ENCODE data around the gene HSPA12A. TPM values are rescaled to one million over a fixed set of nuclear protein-coding genes. Genes with fewer than 3 reads are reported as not detected.

Gene HSPA12A
- total RNA-seq, 1 experiment from 2014 or later, result 3.1 TPM

DNA sequence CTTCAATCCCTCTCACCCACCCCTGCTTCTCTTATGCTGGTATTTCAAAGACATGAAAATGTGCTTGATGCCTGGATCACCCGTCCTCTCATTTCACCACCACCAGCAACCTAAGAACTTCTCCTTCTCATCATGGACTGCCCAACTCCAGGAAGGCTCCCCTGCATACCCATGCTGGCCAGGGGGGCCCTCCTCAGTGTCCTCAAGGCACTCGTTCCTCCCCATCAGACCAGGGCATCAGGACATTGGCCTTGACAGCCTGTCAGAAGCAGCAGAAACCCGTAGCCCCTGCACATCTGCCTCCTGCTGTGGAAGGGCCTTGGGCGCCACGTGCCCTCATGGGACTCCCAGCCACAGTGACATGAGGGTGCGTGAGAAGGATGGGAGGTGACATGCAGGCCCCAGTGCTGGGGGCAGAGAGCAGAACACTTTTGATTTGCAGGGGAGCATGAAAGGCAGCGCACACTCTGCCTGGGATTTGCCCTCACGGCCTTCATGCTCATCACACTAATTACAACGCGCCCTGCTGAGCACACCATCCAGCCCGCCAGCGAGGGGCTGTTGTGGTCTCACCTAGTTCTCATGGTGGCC lies 1.9 kb upstream of the HSPA12A start:
- DNase-seq (ENCODE audit: low read depth), result no peak

- DNase-seq (ENCODE audit: low read depth), result no peak
Measured at GRCh38 chr10:116743266-116744064, 1.1 kb upstream of the HSPA12A start.

GRCh38 chr10:116741391-116742351 lies 695 bp downstream of the HSPA12A start:
- no peak for DNase-seq (ENCODE audit: low read depth)

DNA sequence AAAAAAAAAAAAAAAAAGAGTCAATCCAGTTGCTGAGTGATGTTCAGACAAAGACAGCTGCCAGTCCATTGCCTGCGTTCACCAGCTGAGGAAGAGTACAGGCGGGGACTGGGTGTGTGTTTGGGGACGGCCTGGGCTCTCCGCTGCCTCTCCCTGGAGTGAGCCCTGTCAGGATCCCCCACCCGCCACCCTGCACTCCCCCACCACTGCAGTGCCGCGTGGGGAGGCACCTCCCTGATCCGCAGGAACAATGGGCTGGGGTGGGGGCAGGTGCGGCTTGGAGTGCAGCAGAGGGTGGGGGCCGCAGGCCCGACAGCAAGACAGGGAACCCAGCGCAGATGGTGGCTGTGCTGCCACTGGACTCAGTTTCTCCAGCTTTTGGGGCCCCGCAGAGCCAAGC lies 1.4 kb downstream of the HSPA12A start:
- DNase-seq (ENCODE audit: low read depth), result no peak

DNA sequence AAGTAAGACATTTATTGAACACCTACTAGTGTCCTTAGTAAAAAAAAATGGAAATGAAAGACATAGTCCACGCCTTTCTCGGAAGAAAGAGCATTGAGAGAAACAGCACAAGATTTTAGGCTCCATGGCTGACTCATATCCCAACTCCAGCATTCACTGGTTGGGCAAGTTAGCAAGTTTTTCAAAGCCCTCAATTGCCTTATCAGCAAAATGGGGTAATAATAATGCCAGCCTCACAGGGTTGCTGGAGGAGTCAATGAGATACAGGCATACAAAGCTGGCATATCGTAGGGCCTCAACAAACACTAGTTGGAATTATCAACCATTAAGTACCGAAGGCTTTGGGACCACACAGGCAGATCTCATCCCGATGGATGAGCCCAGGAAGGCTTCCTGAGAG lies 4.0 kb downstream of the HSPA12A start:
- DNase-seq (ENCODE audit: low read depth), result no peak

DNA sequence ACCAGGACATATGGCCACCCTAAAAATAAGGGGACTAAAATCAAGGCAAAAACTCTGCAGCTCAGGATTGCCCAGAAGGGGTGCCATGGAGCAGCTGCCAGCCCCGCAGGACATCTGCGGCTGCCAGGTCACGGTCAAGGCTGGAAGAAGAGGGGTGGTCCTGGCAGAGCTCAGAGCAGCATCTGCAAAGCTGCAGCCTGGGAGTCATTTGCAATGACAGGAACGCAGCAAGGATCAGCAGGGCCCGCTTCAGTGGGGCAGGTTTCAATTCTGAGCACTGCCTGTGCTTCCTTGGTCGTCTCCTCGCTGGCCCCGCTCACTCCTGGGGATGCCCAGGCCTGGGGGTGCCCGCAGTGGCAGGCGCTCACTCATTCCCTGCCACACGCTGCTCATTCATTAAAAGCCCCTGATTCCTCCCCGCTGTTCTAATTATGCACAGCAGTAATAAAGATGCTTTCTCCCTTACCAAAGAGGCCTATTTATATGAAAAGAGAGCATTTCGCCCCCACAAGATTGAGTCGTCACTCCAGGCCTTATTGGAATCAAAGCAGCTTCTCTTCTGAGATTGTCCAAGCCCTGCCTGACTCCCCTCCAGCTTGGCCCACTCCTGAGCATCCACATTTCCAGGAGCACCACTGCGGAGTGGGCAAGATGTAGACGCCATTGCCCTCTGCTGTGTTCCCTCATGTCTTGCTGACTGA lies 4.6 kb downstream of the HSPA12A start:
- DNase-seq (ENCODE audit: low read depth), result no peak

DNA sequence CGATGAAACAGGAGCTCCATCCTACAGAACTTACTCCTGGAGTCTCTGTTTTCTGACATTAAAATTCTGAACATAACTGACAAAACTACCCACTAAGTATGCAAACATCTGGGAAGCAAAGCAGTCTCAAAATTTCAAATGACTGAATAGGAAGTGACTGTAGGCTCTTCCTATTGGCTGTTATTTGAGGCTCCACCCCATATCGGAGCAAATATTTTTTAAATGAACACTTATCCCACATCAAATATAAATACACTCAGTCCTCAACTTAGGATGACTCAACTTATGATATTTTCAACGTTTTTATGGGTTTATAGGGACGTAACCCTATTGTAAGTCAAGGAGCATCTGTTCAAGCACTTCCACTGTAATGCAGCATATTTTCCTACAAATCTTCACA lies 8.8 kb downstream of the HSPA12A start:
- no peak for DNase-seq (ENCODE audit: low read depth)

DNA sequence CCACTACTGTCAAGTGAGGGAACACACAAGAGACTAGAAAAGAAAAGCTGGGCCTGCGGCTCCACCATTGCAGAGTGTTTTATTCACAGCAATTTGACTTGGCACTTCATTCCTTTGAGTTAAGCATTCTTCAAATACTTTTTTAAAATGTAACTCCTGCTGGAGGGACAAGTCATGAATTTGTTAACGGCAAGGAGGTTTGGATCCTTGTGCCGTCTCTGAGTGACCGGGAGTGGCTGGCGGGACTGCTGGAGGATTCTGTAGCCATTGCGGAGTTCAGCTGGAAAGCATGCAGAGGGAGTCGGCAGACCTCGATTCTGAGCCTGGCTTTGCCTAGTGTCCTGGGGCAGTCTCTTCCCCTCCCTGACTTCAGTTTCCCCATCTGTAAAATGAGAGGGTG lies 9.8 kb downstream of the HSPA12A start:
- DNase-seq (ENCODE audit: low read depth), result no peak

- DNase-seq (ENCODE audit: low read depth), result no peak
Measured at GRCh38 chr10:116730464-116731260, 11.7 kb downstream of the HSPA12A start.

DNA sequence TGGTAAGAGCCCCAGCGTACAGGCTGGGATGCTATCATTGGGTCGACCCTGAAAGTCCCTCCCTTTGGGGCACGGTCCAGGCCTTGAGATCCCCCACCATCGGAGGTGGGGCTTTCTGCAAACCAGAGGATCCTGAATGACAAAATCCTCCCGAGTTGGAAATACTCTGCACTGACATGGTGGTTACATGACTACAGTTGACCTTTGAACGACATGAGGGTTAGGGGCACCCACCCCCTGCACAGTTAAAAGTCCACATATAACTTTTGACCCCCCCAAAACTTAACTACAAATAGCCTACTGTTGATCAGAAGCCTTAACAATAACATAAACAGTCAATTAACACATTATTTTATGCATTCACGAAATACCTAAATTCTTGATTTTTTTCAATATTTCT lies 13.1 kb downstream of the HSPA12A start:
- no peak for DNase-seq (ENCODE audit: low read depth)

DNA sequence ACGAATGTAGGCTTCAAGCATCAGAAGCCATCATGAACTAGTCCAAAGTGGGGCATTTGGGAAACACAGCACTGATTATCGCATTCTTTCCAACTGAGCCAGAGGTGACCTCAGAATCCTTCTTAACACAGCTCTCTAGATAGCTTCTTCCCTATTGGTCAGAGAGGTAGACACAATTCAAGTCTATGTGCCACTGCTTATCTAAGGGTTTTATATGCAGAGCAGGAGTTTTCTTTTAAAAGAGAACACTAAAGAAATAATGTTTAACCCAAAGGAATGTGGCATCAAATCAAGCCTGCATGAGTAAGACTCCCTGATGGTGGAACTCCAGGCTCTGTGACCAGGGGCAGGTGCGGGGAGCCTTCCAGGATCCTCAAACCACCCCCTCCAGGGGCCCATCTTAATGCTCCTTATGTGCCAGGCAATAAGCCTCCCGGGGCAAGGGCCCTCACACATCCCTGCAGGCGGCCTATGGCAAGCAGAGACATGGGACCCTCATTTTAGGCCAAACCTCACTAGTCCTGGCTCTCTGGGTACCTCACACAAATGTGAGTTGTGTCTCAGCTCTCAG lies 13.8 kb downstream of the HSPA12A start:
- DNase-seq (ENCODE audit: low read depth), result no peak

DNA sequence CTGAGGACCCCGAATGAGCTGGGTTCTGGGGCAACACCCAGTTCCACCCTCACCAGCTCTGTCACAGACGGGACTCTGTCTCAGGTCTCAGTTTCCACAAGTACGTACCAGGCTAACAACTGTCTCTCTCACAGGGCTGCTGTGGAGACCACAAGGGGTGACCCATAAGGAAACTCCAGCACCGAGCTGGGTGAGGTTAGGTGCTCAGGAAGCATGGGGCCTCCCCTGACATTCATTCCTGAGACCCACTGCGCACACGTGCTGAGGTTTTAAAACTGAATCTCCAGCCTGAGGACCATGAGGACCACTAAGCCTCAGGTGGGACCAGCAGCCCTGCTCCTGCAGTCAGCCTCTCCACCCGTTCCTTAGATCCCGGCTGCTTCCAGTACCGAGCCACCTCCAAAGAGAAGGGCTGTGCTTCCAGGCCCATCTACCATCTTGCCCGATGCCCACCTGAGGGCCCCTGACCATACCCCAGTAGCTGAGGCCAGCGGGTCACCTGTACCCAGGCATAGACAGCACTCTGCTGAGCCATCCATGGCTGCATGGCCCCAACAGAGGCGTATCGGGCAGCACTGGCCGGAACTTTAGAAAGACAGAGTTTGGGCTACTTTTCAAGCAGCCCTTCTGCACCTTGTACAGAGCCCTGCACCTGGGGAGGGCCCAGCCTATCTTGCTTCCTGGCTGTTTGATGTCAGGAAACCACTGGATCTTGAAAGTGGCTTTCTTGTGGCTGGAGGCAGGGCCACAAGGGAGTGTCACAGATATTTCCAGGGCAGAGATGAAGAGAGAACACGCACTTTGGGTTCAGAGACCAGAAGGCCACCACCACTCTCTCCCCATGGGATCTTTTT lies 18.7 kb downstream of the HSPA12A start:
- DNase-seq (ENCODE audit: low read depth), result no peak

DNA sequence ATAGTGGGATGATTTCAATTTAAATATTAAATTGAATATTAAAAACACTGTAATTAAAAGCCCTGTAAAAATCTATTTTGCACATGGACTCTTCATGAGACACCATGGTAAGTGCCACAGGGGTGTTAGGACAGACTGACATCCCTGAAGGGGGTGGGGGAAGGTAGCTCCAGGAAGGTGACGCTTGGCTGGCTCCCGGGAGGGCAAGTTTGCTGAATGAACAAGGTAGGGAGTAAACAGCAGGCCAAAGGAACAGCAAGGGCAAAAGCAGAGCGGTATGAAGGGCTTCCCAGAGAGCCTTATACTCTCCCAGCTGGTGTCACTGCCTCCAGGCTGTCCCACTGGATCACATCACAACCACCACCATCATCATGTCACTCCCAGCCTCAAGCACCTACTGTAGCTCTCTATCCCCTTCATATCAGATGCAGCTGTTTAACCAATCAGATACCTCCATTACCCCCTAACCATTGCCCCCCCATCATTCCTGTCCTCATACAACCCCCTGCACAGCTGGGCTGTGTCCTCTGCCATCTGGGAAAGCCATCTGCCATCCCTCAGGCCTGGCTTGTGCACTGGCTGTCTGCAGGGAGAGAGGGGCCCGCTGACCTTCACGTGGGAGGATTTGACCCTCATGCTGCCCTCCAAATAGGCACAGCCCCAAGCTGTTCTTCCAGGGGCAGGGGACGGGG lies 19.5 kb downstream of the HSPA12A start:
- DNase-seq (ENCODE audit: low read depth), result no peak

GRCh38 chr10:116721547-116722392 lies 20.6 kb downstream of the HSPA12A start:
- DNase-seq (ENCODE audit: low read depth), result no peak

DNA sequence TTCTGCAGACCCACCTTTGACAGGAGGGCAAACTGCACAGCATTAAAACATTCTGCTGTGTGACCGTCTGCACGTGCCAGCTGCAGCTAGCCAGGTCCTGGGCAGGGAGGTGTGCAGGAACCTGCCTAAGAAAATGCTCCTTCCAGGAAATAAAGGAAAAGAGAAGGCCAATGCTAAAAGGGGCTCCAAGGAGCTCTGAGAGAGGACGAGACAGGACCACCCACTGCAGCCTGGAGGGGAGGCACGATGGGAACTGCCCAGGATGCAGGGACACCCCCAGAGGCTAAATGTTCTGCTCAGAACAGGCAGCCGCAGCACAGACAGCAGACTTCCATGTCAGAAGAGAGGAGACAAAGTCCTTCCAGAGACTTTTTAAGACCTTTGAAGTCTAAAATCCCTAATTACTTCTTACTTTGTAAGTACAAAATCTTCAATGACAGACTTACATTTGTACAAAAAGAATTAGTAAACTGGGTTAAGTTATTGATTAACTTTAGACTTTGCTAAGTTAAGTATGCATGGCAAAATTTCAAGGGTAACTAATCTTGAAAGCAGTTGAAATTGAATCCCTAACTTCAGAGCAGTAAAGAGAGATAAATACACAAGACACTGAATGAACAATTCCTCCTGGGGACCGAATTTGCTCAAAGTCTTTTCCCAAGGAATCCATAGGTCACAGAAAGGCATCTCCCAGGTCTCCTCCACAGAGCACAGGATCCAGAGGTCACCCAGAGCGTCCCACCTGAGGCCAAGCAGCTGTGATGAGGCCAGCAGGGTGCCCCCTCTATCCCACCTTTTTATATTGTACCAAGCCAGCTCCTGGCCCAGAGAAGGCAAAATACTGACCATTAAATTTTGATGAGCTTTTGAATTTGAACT lies 21.5 kb downstream of the HSPA12A start:
- DNase-seq (ENCODE audit: low read depth), result no peak

- no peak for DNase-seq (ENCODE audit: low read depth)
Measured at GRCh38 chr10:116720241-116720643, 22.1 kb downstream of the HSPA12A start.

- no peak for DNase-seq (ENCODE audit: low read depth)
Measured at GRCh38 chr10:116719804-116720203, 22.6 kb downstream of the HSPA12A start.
